PC-3 (cell line): ENCODE results near the gene GINS2.

ENCODE experiments used
- CTCF ChIP-seq: fragments of 300-600 bp; sonication (generic); conservative IDR thresholded peaks from 2 replicates; pipeline ENCODE4 v1.5.1; 2017; ENCODE audit warnings: antibody characterized with exemption, low read depth, mild to moderate bottlenecking, low read length
- EZH2 ChIP-seq: fragments of 300-600 bp; sonication (generic); IDR thresholded peaks from one replicate; pipeline ENCODE4 v1.6.1; 2017; ENCODE audit warnings: antibody characterized with exemption, mild to moderate bottlenecking, low read length; ENCODE audit not compliant: unreplicated experiment
- EZH2phosphoT487 ChIP-seq: fragments of 300-600 bp; sonication (generic); IDR thresholded peaks from 2 replicates; pipeline ENCODE4 v1.6.1; 2018; ENCODE audit warnings: mild to moderate bottlenecking, antibody characterized with exemption, low read length, borderline replicate concordance

GRCh38 chr16:85735946-85736345 lies 47.2 kb upstream of the GINS2 start:
- no peak for TF ChIP-seq CTCF
- no peak for TF ChIP-seq EZH2phosphoT487
- no peak for TF ChIP-seq EZH2
